ENCODE measurements around the gene S100A13. TPM values are rescaled to one million over a fixed set of nuclear protein-coding genes. Genes with fewer than 3 reads are reported as not detected.

S100A13 gene
- total and polyA plus RNA-seq, 9 of the 15 experiments (the other 6 are each of a cell fraction or from before 2014, with no cell fraction given), result 41.9 to 129 (median 58.0) TPM

DNA sequence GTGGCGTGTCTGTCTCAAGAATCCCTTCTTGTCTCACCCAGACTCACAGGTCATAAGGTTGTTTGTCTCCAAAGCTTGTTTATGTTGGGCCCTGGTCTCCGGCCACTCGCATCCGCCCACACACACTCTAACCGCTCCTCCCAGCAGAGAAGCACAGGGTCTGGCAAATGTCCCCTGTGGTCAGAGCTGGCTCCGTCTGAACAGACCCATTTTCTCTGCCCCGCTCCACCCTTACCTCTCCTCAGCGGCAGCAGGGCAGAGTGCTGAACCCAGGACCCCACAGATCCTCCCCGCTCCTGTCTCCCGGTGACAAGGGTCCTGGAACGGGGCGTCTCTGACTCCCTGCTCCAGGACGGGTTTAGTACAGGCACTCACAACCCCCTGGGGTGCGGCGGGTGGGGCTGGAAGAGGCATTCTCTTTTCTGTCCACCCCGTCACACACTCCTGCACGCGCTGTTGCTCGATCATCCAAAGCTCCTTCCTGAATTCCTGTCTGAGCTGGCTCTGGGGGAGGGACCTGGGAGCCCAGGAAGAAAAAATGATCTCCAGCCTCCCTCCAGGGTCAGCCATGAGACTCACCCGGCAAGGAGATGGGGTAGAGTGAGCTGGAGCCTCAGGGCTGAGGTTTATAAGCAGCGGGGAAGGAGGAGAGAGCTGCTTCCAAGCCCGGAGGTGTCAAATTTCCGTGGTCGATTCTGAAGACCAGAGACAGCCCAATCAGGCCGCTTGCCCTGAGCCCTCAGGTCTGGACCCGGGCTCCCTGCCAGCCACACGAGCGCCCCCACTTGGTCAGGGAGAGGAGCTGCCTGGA, at the start of gene S100A13 (continued):
- TF ChIP-seq, protein P1, sequence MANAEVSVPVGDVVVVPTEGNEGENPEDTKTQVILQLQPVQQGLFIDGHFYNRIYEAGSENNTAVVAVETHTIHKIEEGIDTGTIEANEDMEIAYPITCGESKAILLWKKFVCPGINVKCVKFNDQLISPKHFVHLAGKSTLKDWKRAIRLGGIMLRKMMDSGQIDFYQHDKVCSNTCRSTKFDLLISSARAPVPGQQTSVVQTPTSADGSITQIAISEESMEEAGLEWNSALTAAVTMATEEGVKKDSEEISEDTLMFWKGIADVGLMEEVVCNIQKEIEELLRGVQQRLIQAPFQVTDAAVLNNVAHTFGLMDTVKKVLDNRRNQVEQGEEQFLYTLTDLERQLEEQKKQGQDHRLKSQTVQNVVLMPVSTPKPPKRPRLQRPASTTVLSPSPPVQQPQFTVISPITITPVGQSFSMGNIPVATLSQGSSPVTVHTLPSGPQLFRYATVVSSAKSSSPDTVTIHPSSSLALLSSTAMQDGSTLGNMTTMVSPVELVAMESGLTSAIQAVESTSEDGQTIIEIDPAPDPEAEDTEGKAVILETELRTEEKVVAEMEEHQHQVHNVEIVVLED (CRISPR knock-in tag; IDR thresholded peaks at IDR 0.05), result no peak
- TF ChIP-seq MIER1 (IDR thresholded peaks at IDR 0.05; ENCODE audit: low read depth) (no peak), ZNF707 (CRISPR knock-in tag; conservative IDR thresholded peaks at IDR 0.05) (no peak), ZNF282 (CRISPR knock-in tag; IDR thresholded peaks at IDR 0.05) (no peak), ZBED1 (IDR thresholded peaks at IDR 0.05) (no peak), YY1 (IDR thresholded peaks at IDR 0.05; ENCODE audit: borderline replicate concordance in 1 of 3, control insufficient read depth in 1 of 3, extremely low read depth in 1 of 3, insufficient read depth in 3 of 3, insufficient read length in 1 of 3, insufficient replicate concordance in 2 of 3, low read depth in 1 of 3, low read length in 2 of 3) (peak in 2 of 3 experiments; percentile 29 to 55), ZBTB8A (IDR thresholded peaks at IDR 0.05; ENCODE audit: partially characterized antibody) (no peak), FOXJ2 (tag; IDR thresholded peaks at IDR 0.05) (no peak), ADNP (tag; IDR thresholded peaks at IDR 0.05) (no peak), ZBTB17 (CRISPR knock-in tag; IDR thresholded peaks at IDR 0.05) (peak; percentile 36; the same call in 1 of the 2 replicates), KDM5B (IDR thresholded peaks at IDR 0.05; ENCODE audit: insufficient replicate concordance, low read depth, low read length) (peak; percentile 99), FOXK2 (conservative IDR thresholded peaks at IDR 0.05 in 1 of 2, IDR thresholded peaks at IDR 0.05 in 1 of 2; ENCODE audit: low read depth in 2 of 2) (peak; percentile 76 to 90), ZNF3 (CRISPR knock-in tag; IDR thresholded peaks at IDR 0.05) (no peak), NFIC (IDR thresholded peaks at IDR 0.05) (peak; percentile 96), RBM14 (IDR thresholded peaks at IDR 0.05; ENCODE audit: borderline replicate concordance, insufficient read depth, low read depth, low read length) (no peak), ZNF408 (CRISPR knock-in tag; IDR thresholded peaks at IDR 0.05; ENCODE audit: low read depth) (no peak), CBX5 (IDR thresholded peaks at IDR 0.05; ENCODE audit: borderline replicate concordance, low read depth) (no peak), NR1H2 (CRISPR knock-in tag; IDR thresholded peaks at IDR 0.05) (no peak)
- TF ChIP-seq, protein P2, sequence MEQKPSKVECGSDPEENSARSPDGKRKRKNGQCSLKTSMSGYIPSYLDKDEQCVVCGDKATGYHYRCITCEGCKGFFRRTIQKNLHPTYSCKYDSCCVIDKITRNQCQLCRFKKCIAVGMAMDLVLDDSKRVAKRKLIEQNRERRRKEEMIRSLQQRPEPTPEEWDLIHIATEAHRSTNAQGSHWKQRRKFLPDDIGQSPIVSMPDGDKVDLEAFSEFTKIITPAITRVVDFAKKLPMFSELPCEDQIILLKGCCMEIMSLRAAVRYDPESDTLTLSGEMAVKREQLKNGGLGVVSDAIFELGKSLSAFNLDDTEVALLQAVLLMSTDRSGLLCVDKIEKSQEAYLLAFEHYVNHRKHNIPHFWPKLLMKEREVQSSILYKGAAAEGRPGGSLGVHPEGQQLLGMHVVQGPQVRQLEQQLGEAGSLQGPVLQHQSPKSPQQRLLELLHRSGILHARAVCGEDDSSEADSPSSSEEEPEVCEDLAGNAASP (IDR thresholded peaks at IDR 0.05), result no peak
- TF ChIP-seq, protein P3, sequence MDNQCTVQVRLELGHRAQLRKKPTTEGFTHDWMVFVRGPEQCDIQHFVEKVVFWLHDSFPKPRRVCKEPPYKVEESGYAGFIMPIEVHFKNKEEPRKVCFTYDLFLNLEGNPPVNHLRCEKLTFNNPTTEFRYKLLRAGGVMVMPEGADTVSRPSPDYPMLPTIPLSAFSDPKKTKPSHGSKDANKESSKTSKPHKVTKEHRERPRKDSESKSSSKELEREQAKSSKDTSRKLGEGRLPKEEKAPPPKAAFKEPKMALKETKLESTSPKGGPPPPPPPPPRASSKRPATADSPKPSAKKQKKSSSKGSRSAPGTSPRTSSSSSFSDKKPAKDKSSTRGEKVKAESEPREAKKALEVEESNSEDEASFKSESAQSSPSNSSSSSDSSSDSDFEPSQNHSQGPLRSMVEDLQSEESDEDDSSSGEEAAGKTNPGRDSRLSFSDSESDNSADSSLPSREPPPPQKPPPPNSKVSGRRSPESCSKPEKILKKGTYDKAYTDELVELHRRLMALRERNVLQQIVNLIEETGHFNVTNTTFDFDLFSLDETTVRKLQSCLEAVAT (IDR thresholded peaks at IDR 0.05), result 0 out of 4 replicates have a peak, but pooled peaks of 1 of the 2 experiments have one; percentile 30
- TF ChIP-seq, protein P4, sequence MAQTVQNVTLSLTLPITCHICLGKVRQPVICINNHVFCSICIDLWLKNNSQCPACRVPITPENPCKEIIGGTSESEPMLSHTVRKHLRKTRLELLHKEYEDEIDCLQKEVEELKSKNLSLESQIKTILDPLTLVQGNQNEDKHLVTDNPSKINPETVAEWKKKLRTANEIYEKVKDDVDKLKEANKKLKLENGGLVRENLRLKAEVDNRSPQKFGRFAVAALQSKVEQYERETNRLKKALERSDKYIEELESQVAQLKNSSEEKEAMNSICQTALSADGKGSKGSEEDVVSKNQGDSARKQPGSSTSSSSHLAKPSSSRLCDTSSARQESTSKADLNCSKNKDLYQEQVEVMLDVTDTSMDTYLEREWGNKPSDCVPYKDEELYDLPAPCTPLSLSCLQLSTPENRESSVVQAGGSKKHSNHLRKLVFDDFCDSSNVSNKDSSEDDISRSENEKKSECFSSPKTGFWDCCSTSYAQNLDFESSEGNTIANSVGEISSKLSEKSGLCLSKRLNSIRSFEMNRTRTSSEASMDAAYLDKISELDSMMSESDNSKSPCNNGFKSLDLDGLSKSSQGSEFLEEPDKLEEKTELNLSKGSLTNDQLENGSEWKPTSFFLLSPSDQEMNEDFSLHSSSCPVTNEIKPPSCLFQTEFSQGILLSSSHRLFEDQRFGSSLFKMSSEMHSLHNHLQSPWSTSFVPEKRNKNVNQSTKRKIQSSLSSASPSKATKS (CRISPR knock-in tag; IDR thresholded peaks at IDR 0.05), result no peak

Data from K562 (cell line).